Gastroesophageal sphincter (tissue), 4 donors: Measurements from ENCODE around the gene AADAC. TPM values are rescaled to one million over a fixed set of nuclear protein-coding genes. Genes with fewer than 3 reads are reported as not detected.

ENCODE experiments used
- ATAC-seq: fragments of 150-250 bp; one replicate; pipeline ENCODE4 v1.9.1; 2016; ENCODE audit warnings: mild to moderate bottlenecking, moderate library complexity
- H3K27ac ChIP-seq, 4 donors: fragments of 200-600 bp; sonication (generic) in 3 of 4; 1 replicate in 3 of 4; 2 replicates in 1 of 4; pipeline ENCODE4 v1.5.1; 2016 to 2019
- H3K27me3 ChIP-seq: fragments of 200-600 bp; sonication (generic); one replicate; pipeline ENCODE4 v1.5.1; 2019
- H3K36me3 ChIP-seq, 2 donors: fragments of 200-600 bp; sonication (generic); one replicate each; pipeline ENCODE4 v1.5.1; 2019; ENCODE audit warnings: control low read depth in 1 of 2
- H3K4me1 ChIP-seq, 3 donors: fragments of 200-600 bp; sonication (generic); 1 replicate in 2 of 3; 2 replicates in 1 of 3; pipeline ENCODE4 v1.5.1; 2016 to 2019; ENCODE audit warnings: control low read depth in 2 of 3
- H3K4me3 ChIP-seq, 2 donors: fragments of 200-600 bp; sonication (generic); one replicate each; pipeline ENCODE4 v1.5.1; 2019; ENCODE audit warnings: mild to moderate bottlenecking in 1 of 2, moderate library complexity in 1 of 2
- H3K9me3 ChIP-seq, 3 donors: fragments of 200-600 bp; sonication (generic); one replicate each; pipeline ENCODE4 v1.5.1; 2017 to 2019; ENCODE audit warnings: control low read depth in 2 of 3
- EP300 ChIP-seq: sonication (generic); formaldehyde crosslinking; IDR thresholded peaks from one replicate; pipeline ENCODE4 v1.6.1; 2017; ENCODE audit warnings: antibody characterized with exemption, mild to moderate bottlenecking
- POLR2A ChIP-seq, 2 donors: fragments of 450-650 bp; IDR thresholded peaks; one replicate each; pipeline ENCODE4 v1.6.1; 2017; ENCODE audit warnings: antibody characterized with exemption in 2 of 2, mild to moderate bottlenecking in 2 of 2, moderate library complexity in 1 of 2
- POLR2AphosphoS5 ChIP-seq: sonication (generic); formaldehyde crosslinking; IDR thresholded peaks from one replicate; pipeline ENCODE4 v1.6.1; 2017; ENCODE audit warnings: antibody characterized with exemption
- WGBS, 2 donors: methylation state at CpG; one replicate each; pipeline ENCODE4 v1.1.5; 2018; ENCODE audit warnings: low coverage in 1 of 2; 5-methylcytosine and 5-hydroxymethylcytosine counted together
- total RNA-seq, 4 donors: library from RNA; depleted of rRNA; stranded (reverse); fragments of >200 nt; gene quantifications; one replicate each; pipeline ENCODE4 v1.1.0, GENCODE V29; 2016
- TF ChIP-seq, protein P1 (sequence below), 4 experiments: fragments of 200-600 bp in 2 of 4; fragments of 450-650 bp in 2 of 4; sonication (generic) in 1 of 4; IDR thresholded peaks; one replicate each; pipeline ENCODE4 v1.5.1; 2017 to 2019; ENCODE audit warnings: antibody characterized with exemption in 4 of 4, mild to moderate bottlenecking in 2 of 4, moderate library complexity in 2 of 4

AADAC gene
- total RNA-seq, 4 donors from 2014 or later = 0.40 TPM; not detected in 3

DNA sequence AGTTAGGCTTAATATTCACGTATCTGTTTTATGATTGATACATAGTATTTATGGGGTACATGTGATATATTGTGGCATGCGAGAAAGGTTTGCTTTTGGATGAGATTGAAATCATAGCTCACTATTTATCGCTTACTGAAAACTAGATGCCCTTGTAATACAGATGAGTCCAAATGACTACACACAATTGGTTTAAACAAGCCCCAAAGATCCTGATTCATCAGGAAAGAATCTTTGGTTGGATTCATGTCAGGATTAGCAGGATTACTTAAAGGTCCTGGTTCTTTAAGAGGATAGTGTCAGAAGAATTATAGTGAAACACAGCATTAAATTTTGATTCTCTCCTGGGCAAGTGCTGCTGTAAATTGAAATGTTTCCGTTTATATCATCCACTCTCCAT lies 18.6 kb upstream of the AADAC start:
- Histone ChIP-seq H3K27ac (no peak overlapping the region), H3K36me3 (no peaks in the 10 kb centered on the region), H3K4me3 (no peak overlapping the region), H3K4me1 (no peaks in the 10 kb centered on the region), H3K9me3 (no peaks in the 10 kb centered on the region), H3K27me3 (no peaks in the 10 kb centered on the region)
- no peak for ATAC-seq
- TF ChIP-seq POLR2A (IDR thresholded peaks at IDR 0.05) (no peak), EP300 (no peak), POLR2AphosphoS5 (no peak)
- TF ChIP-seq, protein P1, sequence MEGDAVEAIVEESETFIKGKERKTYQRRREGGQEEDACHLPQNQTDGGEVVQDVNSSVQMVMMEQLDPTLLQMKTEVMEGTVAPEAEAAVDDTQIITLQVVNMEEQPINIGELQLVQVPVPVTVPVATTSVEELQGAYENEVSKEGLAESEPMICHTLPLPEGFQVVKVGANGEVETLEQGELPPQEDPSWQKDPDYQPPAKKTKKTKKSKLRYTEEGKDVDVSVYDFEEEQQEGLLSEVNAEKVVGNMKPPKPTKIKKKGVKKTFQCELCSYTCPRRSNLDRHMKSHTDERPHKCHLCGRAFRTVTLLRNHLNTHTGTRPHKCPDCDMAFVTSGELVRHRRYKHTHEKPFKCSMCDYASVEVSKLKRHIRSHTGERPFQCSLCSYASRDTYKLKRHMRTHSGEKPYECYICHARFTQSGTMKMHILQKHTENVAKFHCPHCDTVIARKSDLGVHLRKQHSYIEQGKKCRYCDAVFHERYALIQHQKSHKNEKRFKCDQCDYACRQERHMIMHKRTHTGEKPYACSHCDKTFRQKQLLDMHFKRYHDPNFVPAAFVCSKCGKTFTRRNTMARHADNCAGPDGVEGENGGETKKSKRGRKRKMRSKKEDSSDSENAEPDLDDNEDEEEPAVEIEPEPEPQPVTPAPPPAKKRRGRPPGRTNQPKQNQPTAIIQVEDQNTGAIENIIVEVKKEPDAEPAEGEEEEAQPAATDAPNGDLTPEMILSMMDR (IDR thresholded peaks at IDR 0.05) = no peak
- WGBS, 2 donors = 57 to 71% methylated on average over 4 of the region's 4 CpGs

DNA sequence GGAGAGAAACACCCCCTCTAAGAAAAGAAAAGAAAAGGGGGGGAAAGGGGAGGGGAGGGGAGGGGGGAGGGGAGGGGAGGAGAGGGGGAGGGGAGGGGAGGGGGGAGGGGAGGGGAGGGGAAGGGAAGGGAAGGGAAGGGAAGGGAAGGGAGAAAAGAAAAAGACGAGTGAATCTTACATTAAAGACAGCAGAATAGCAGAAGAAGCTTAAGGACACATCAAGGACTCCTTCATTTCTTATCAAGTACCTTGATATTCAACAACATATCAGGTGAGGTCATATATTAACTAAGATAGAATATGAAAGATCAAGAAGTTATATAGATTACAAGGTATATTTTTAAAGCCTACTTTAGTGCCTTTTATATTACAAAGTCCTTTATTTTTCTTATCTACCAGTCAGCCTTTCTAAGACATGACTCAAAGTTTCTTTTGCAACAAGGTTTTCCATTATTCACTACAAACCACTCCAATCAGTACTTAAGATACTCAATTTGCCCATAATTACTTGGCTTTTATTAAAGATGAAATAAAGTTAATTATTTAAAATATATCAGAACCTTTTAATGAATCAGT lies 17.7 kb upstream of the AADAC start:
- H3K4me3 ChIP-seq = no peak overlapping the region
- H3K4me1 ChIP-seq = no peaks in the 10 kb centered on the region
- TF ChIP-seq, protein P1 (IDR thresholded peaks at IDR 0.05) = no peak
- TF ChIP-seq EP300 (no peak), POLR2A (IDR thresholded peaks at IDR 0.05) (no peak), POLR2AphosphoS5 (no peak)
- WGBS, 2 donors = 36 to 83% methylated on average over 1 of the region's 1 CpG
- no peak for ATAC-seq
- no peaks in the 10 kb centered on the region for H3K27me3 ChIP-seq
- H3K36me3 ChIP-seq = no peaks in the 10 kb centered on the region
- no peak overlapping the region for H3K27ac ChIP-seq
- no peaks in the 10 kb centered on the region for H3K9me3 ChIP-seq

DNA sequence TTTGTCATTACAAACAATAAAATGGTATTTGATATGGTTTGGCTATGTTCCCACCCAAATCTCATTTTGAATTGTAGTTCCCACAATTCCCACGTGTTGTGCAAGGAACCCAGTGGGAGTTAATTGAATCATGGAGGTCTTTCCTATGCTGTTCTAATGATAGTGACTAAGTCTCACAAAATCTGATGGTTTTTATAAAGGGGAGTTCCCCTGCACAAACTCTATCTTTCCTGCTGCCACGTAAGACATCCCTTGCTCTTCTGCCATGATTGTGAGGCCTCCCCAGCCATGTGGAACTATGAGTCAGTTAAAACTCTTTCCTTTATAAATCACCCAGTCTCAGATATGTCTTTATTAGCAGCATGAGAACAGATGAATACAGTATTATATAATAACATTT lies 15.4 kb upstream of the AADAC start:
- 57 to 86% methylated on average over 2 of the region's 2 CpGs for WGBS, 2 donors
- Histone ChIP-seq H3K4me3 (no peak overlapping the region), H3K36me3 (no peaks in the 10 kb centered on the region), H3K27me3 (no peaks in the 10 kb centered on the region), H3K9me3 (no peaks in the 10 kb centered on the region), H3K4me1 (no peaks in the 10 kb centered on the region), H3K27ac (no peak overlapping the region)
- TF ChIP-seq, protein P1 (IDR thresholded peaks at IDR 0.05) = no peak
- TF ChIP-seq POLR2A (IDR thresholded peaks at IDR 0.05) (no peak), EP300 (no peak), POLR2AphosphoS5 (no peak)
- no peak for ATAC-seq

DNA sequence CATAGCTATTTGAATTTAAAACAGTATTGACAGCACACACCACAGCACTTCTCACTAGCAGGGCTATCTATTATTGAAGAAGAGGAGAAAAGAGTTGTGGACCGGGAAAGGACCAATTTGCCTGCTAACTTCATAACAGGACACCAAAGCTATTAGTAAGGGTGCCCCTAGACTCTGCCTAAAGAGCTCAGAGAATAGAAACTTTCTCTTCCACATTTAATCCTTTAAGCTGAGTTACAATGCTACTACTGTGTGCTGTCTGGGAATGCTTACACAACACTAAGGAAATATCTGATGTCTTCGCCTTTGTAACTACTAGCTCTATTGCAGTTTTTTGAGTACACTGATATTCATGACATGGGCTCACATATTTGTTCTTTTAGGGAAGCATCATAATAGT lies 13.5 kb upstream of the AADAC start:
- H3K4me3 ChIP-seq = no peak overlapping the region
- H3K27ac ChIP-seq = no peak overlapping the region
- no peak for TF ChIP-seq EP300
- no peak for TF ChIP-seq POLR2A (IDR thresholded peaks at IDR 0.05)
- TF ChIP-seq, protein P1 (IDR thresholded peaks at IDR 0.05) = no peak
- no peak for TF ChIP-seq POLR2AphosphoS5
- 90 to 92% methylated on average over 2 of the region's 2 CpGs for WGBS, 2 donors
- ATAC-seq = no peak
- no peaks in the 10 kb centered on the region for H3K9me3 ChIP-seq
- H3K27me3 ChIP-seq = no peaks in the 10 kb centered on the region
- H3K4me1 ChIP-seq = no peaks in the 10 kb centered on the region
- no peaks in the 10 kb centered on the region for H3K36me3 ChIP-seq

DNA sequence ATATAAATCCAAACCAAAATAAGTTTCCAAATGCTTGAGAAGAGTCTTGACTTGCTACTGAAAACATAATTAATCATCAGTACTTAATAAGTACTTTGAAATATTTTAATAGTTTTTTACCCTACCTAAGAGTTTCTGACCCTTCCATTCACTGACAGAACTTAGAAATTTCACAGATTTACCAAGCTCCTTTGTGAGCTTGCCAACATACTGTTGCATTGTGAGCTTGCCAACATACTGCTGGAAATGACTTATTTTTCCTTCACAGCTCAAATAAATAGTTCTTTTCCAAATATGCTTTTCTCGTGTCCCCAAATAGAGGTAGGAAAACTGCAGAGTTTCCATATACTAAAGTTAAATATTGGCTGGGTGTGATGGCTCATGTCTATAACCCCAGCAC lies 9.6 kb upstream of the AADAC start:
- Histone ChIP-seq H3K9me3 (peaks cover 0 to 5% (median 0%) of the 10 kb centered on the region in 3 donors), H3K27me3 (no peaks in the 10 kb centered on the region), H3K27ac (no peak overlapping the region), H3K4me1 (no peaks in the 10 kb centered on the region), H3K36me3 (no peaks in the 10 kb centered on the region), H3K4me3 (no peak overlapping the region)
- no peak for ATAC-seq
- WGBS, 2 donors = 18 to 22% methylated on average over 1 of the region's 1 CpG
- TF ChIP-seq EP300 (no peak), POLR2A (IDR thresholded peaks at IDR 0.05) (no peak), POLR2AphosphoS5 (no peak)
- TF ChIP-seq, protein P1 (IDR thresholded peaks at IDR 0.05) = no peak
